GM18868 (cell line): ENCODE measurements around the gene SRPRA.

Experiments
- ATAC-seq: cut with Tn5 transposase; IDR thresholded peaks from one replicate; pipeline ENCODE4 v1.9.1; 2021; ENCODE audit warnings: mild to moderate bottlenecking, moderate library complexity; ENCODE audit not compliant: unreplicated experiment

SRPRA gene

GRCh38 chr11:126231725-126232459, 36.8 kb downstream of the SRPRA start:
- ATAC-seq, result no peak

GRCh38 chr11:126229858-126230540, 38.7 kb downstream of the SRPRA start:
- no peak for ATAC-seq

GRCh38 chr11:126226334-126227084, 42.2 kb downstream of the SRPRA start:
- ATAC-seq, result no peak

GRCh38 chr11:126225295-126225665, 43.4 kb downstream of the SRPRA start:
- no peak for ATAC-seq

GRCh38 chr11:126224647-126225294, 43.9 kb downstream of the SRPRA start:
- ATAC-seq, result no peak

GRCh38 chr11:126219547-126219946, 49.1 kb downstream of the SRPRA start:
- ATAC-seq, result no peak

- ATAC-seq, result no peak
Measured at GRCh38 chr11:126217491-126217890, 51.2 kb downstream of the SRPRA start.

GRCh38 chr11:126216526-126217305, 52.0 kb downstream of the SRPRA start:
- no peak for ATAC-seq

GRCh38 chr11:126214841-126215240, 53.9 kb downstream of the SRPRA start:
- ATAC-seq, result no peak

GRCh38 chr11:126214441-126214840, 54.3 kb downstream of the SRPRA start:
- ATAC-seq, result no peak
